ENCODE data around the gene RAB33A.

DNA sequence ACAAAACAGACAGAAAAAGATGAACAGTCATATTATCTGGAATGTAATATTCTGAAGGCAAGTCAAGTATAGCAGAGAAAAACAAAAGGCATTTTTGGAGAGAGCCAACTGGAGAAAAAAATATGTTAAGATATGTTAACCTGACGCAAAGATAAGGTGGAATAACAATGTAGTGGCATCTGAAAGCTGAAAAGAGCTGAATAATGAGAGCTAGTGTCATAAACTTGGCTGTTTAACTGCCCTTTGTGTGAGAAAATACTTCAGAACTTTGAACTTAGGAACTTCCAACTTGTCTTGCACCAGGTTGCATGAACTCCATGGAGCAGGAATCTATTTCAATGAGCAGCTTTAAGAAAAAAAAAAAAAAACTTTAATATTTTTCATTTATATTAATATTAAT, 32.9 kb downstream of the RAB33A start:
- TF ChIP-seq, protein P1, sequence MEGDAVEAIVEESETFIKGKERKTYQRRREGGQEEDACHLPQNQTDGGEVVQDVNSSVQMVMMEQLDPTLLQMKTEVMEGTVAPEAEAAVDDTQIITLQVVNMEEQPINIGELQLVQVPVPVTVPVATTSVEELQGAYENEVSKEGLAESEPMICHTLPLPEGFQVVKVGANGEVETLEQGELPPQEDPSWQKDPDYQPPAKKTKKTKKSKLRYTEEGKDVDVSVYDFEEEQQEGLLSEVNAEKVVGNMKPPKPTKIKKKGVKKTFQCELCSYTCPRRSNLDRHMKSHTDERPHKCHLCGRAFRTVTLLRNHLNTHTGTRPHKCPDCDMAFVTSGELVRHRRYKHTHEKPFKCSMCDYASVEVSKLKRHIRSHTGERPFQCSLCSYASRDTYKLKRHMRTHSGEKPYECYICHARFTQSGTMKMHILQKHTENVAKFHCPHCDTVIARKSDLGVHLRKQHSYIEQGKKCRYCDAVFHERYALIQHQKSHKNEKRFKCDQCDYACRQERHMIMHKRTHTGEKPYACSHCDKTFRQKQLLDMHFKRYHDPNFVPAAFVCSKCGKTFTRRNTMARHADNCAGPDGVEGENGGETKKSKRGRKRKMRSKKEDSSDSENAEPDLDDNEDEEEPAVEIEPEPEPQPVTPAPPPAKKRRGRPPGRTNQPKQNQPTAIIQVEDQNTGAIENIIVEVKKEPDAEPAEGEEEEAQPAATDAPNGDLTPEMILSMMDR (conservative IDR thresholded peaks at IDR 0.05) = no peak
- no peak for TF ChIP-seq EZH2 (IDR thresholded peaks at IDR 0.05; ENCODE audit: low read depth)
